Measurements from ENCODE around the gene FAM149A. TPM values are rescaled to one million over a fixed set of nuclear protein-coding genes. Genes with fewer than 3 reads are reported as not detected.

The FAM149A gene
- total RNA-seq, 1 experiment from 2014 or later = 6.6 TPM

GRCh38 chr4:186151499-186151898, 47.0 kb downstream of the FAM149A start:
- Histone ChIP-seq H3K36me3 (ENCODE audit: control insufficient read depth, insufficient read depth, low read length) (no peaks in the 10 kb centered on the region), H3K27me3 (replicated peaks; ENCODE audit: control insufficient read depth, insufficient read depth, low read length) (no peaks in the 10 kb centered on the region), H3K4me1 (no peaks in the 10 kb centered on the region), H3K9me3 (no peaks in the 10 kb centered on the region), H3K4me3 (ENCODE audit: low read depth, low read length) (no peak overlapping the region)
- Mint-ChIP-seq H3K27ac (ENCODE audit: unreplicated experiment) (no peak overlapping the region), H3K4me3 (ENCODE audit: unreplicated experiment) (no peak overlapping the region), H3K9me3 (ENCODE audit: unreplicated experiment) (no peaks in the 10 kb centered on the region), H3K27me3 (ENCODE audit: insufficient read depth, unreplicated experiment) (no peaks in the 10 kb centered on the region), H3K4me1 (ENCODE audit: low read depth, unreplicated experiment) (no peaks in the 10 kb centered on the region), H3K36me3 (ENCODE audit: insufficient read depth, unreplicated experiment) (no peaks in the 10 kb centered on the region)
- BruUV-seq (replicated peaks) = no TSS peak
- intact Hi-C loops (cut with micrococcal nuclease; ENCODE audit: unreplicated experiment) = no loop called here
- POLR2A ChIA-PET = no interaction called here
- no peak for TF ChIP-seq CTCF (IDR thresholded peaks at IDR 0.05; ENCODE audit: insufficient read depth in 1 of 2, low read depth in 1 of 2, low read length in 1 of 2, severe bottlenecking in 1 of 2, unreplicated experiment in 1 of 2)
- no peak for DNase-seq
- CTCF ChIA-PET = no interaction called here

GRCh38 chr4:186158021-186158813, 53.7 kb downstream of the FAM149A start:
- Histone ChIP-seq H3K9me3 (no peaks in the 10 kb centered on the region), H3K36me3 (ENCODE audit: control insufficient read depth, insufficient read depth, low read length) (no peaks in the 10 kb centered on the region), H3K4me3 (ENCODE audit: low read depth, low read length) (no peak overlapping the region), H3K27me3 (replicated peaks; ENCODE audit: control insufficient read depth, insufficient read depth, low read length) (no peaks in the 10 kb centered on the region), H3K4me1 (no peaks in the 10 kb centered on the region)
- Mint-ChIP-seq H3K36me3 (ENCODE audit: insufficient read depth, unreplicated experiment) (no peaks in the 10 kb centered on the region), H3K4me1 (ENCODE audit: low read depth, unreplicated experiment) (no peaks in the 10 kb centered on the region), H3K4me3 (ENCODE audit: unreplicated experiment) (no peak overlapping the region), H3K27ac (ENCODE audit: unreplicated experiment) (no peak overlapping the region), H3K9me3 (ENCODE audit: unreplicated experiment) (no peaks in the 10 kb centered on the region), H3K27me3 (ENCODE audit: insufficient read depth, unreplicated experiment) (no peaks in the 10 kb centered on the region)
- CTCF ChIA-PET = no interaction called here
- no peak for TF ChIP-seq CTCF (IDR thresholded peaks at IDR 0.05; ENCODE audit: insufficient read depth in 1 of 2, low read depth in 1 of 2, low read length in 1 of 2, severe bottlenecking in 1 of 2, unreplicated experiment in 1 of 2)
- BruUV-seq (replicated peaks) = no TSS peak
- intact Hi-C loops (cut with micrococcal nuclease; ENCODE audit: unreplicated experiment) = no loop called here
- POLR2A ChIA-PET = no interaction called here
- DNase-seq = no peak

GRCh38 chr4:186158966-186159365, 54.5 kb downstream of the FAM149A start:
- Histone ChIP-seq H3K27me3 (replicated peaks; ENCODE audit: control insufficient read depth, insufficient read depth, low read length) (no peaks in the 10 kb centered on the region), H3K4me3 (ENCODE audit: low read depth, low read length) (no peak overlapping the region), H3K4me1 (no peaks in the 10 kb centered on the region), H3K9me3 (no peaks in the 10 kb centered on the region), H3K36me3 (ENCODE audit: control insufficient read depth, insufficient read depth, low read length) (no peaks in the 10 kb centered on the region)
- ChIA-PET CTCF (no interaction called here), POLR2A (no interaction called here)
- intact Hi-C loops (cut with micrococcal nuclease; ENCODE audit: unreplicated experiment) = no loop called here
- Mint-ChIP-seq H3K9me3 (ENCODE audit: unreplicated experiment) (no peaks in the 10 kb centered on the region), H3K27ac (ENCODE audit: unreplicated experiment) (no peak overlapping the region), H3K27me3 (ENCODE audit: insufficient read depth, unreplicated experiment) (no peaks in the 10 kb centered on the region), H3K4me1 (ENCODE audit: low read depth, unreplicated experiment) (no peaks in the 10 kb centered on the region), H3K4me3 (ENCODE audit: unreplicated experiment) (no peak overlapping the region), H3K36me3 (ENCODE audit: insufficient read depth, unreplicated experiment) (no peaks in the 10 kb centered on the region)
- BruUV-seq (replicated peaks) = no TSS peak
- DNase-seq = no peak
- TF ChIP-seq CTCF (IDR thresholded peaks at IDR 0.05; ENCODE audit: insufficient read depth in 1 of 2, low read depth in 1 of 2, low read length in 1 of 2, severe bottlenecking in 1 of 2, unreplicated experiment in 1 of 2) = no peak
